Gastroesophageal sphincter (tissue), 4 donors: ENCODE data around the gene LPP. TPM values are rescaled to one million over a fixed set of nuclear protein-coding genes. Genes with fewer than 3 reads are reported as not detected.

ENCODE experiments used
- ATAC-seq: fragments of 150-250 bp; one replicate; pipeline ENCODE4 v1.9.1; 2016; ENCODE audit warnings: mild to moderate bottlenecking, moderate library complexity
- H3K27ac ChIP-seq, 4 donors: fragments of 200-600 bp; sonication (generic) in 3 of 4; 1 replicate in 3 of 4; 2 replicates in 1 of 4; pipeline ENCODE4 v1.5.1; 2016 to 2019
- H3K27me3 ChIP-seq: fragments of 200-600 bp; sonication (generic); one replicate; pipeline ENCODE4 v1.5.1; 2019
- H3K36me3 ChIP-seq, 2 donors: fragments of 200-600 bp; sonication (generic); one replicate each; pipeline ENCODE4 v1.5.1; 2019; ENCODE audit warnings: control low read depth in 1 of 2
- H3K4me1 ChIP-seq, 3 donors: fragments of 200-600 bp; sonication (generic); 1 replicate in 2 of 3; 2 replicates in 1 of 3; pipeline ENCODE4 v1.5.1; 2016 to 2019; ENCODE audit warnings: control low read depth in 2 of 3
- H3K4me3 ChIP-seq, 2 donors: fragments of 200-600 bp; sonication (generic); one replicate each; pipeline ENCODE4 v1.5.1; 2019; ENCODE audit warnings: mild to moderate bottlenecking in 1 of 2, moderate library complexity in 1 of 2
- H3K9me3 ChIP-seq, 3 donors: fragments of 200-600 bp; sonication (generic); one replicate each; pipeline ENCODE4 v1.5.1; 2017 to 2019; ENCODE audit warnings: control low read depth in 2 of 3
- CTCF ChIP-seq, 4 experiments: fragments of 200-600 bp in 2 of 4; fragments of 450-650 bp in 2 of 4; sonication (generic) in 1 of 4; IDR thresholded peaks; one replicate each; pipeline ENCODE4 v1.5.1; 2017 to 2019; ENCODE audit warnings: antibody characterized with exemption in 4 of 4, mild to moderate bottlenecking in 2 of 4, moderate library complexity in 2 of 4
- EP300 ChIP-seq: sonication (generic); formaldehyde crosslinking; IDR thresholded peaks from one replicate; pipeline ENCODE4 v1.6.1; 2017; ENCODE audit warnings: antibody characterized with exemption, mild to moderate bottlenecking
- POLR2A ChIP-seq, 2 donors: fragments of 450-650 bp; IDR thresholded peaks; one replicate each; pipeline ENCODE4 v1.6.1; 2017; ENCODE audit warnings: antibody characterized with exemption in 2 of 2, mild to moderate bottlenecking in 2 of 2, moderate library complexity in 1 of 2
- POLR2AphosphoS5 ChIP-seq: sonication (generic); formaldehyde crosslinking; IDR thresholded peaks from one replicate; pipeline ENCODE4 v1.6.1; 2017; ENCODE audit warnings: antibody characterized with exemption
- WGBS, 2 donors: methylation state at CpG; one replicate each; pipeline ENCODE4 v1.1.5; 2018; ENCODE audit warnings: low coverage in 1 of 2; 5-methylcytosine and 5-hydroxymethylcytosine counted together
- total RNA-seq, 4 donors: library from RNA; depleted of rRNA; stranded (reverse); fragments of >200 nt; gene quantifications; one replicate each; pipeline ENCODE4 v1.1.0, GENCODE V29; 2016

The LPP gene
- total RNA-seq, 4 donors from 2014 or later = 1,243 to 2,297 (median 2,164) TPM

DNA sequence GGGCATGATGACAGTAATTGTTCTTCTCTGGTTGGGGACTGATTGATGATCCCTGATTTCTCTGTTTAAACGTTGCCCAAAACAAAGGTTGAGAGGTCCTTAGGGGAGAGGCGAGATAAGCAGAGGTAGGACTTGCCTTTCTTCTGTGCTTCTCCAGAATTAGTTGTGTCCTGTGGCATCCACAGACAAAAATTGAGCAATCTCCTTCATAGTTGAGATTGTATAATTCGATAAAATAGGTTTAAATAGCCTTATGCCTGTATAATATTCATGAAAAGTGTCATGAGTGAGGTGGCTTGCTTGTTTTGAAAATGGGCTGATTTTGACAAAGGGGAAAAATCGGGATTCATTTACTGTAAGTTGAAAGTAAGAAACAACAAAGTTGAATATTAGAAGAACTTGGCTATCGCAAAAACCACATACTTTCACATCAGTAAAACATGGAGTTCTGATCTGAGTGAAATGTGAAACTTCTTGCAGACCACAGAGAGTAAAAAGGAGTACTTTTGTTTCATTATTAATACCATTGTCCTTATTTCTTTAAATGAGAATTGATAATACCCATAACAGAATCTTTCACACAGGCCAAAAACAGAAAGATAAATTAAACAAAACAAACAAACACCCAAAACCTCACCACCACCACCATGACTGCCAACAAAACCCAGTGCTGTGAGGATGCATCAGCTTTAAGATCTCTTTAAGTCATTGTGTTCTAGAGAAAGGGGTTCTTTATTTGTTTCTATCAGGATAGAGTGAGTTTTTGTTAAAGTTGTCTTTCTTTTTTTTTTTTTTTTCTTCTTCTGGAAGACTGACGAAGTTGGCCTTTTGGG, 155.7 kb downstream of the LPP start:
- Histone ChIP-seq H3K9me3 (no peaks in the 10 kb centered on the region), H3K36me3 (peaks cover 0 to 21% of the 10 kb centered on the region in 2 donors), H3K4me1 (peaks cover 0 to 59% (median 6%) of the 10 kb centered on the region in 3 donors), H3K27me3 (no peaks in the 10 kb centered on the region), H3K4me3 (no peak overlapping the region), H3K27ac (peak overlapping the region in 3 of 4 donors; percentile 18 to 96 (median 46))
- TF ChIP-seq POLR2A (IDR thresholded peaks at IDR 0.05) = no peak
- no peak for TF ChIP-seq EP300
- TF ChIP-seq POLR2AphosphoS5 = no peak
- TF ChIP-seq CTCF (IDR thresholded peaks at IDR 0.05) = no peak
- WGBS, 2 donors = 54 to 56% methylated on average over 6 of the region's 6 CpGs
- no peak for ATAC-seq

DNA sequence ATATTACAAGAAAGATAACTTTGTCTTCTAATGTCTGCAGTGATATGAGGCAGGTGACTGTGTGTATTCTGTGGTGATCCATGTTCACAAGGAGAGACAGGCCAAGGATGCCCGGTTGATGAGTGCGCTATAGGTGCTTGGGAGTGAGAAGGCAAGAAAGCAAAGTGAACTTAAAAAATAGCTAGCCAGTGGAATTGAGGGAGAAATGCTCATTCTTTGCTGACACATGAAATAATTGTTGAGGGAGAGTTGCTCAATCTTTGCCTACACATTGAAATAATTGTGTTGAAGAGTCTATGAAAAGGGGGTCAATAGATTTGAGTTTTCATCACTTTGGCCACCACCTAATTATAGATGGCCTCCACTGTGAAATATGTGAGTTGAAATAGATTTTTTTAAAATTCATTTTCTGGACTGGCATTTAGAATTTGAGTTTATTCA, 156.3 kb downstream of the LPP start:
- WGBS, 2 donors = 68 to 80% methylated on average over 2 of the region's 2 CpGs
- Histone ChIP-seq H3K4me3 (no peak overlapping the region), H3K36me3 (peaks cover 0 to 21% of the 10 kb centered on the region in 2 donors), H3K4me1 (peaks cover 0 to 56% (median 6%) of the 10 kb centered on the region in 3 donors), H3K27ac (peak overlapping the region in 3 of 4 donors; percentile 18 to 48 (median 46)), H3K27me3 (no peaks in the 10 kb centered on the region), H3K9me3 (no peaks in the 10 kb centered on the region)
- no peak for ATAC-seq
- TF ChIP-seq POLR2AphosphoS5 = no peak
- TF ChIP-seq CTCF (IDR thresholded peaks at IDR 0.05) = no peak
- no peak for TF ChIP-seq EP300
- no peak for TF ChIP-seq POLR2A (IDR thresholded peaks at IDR 0.05)

DNA sequence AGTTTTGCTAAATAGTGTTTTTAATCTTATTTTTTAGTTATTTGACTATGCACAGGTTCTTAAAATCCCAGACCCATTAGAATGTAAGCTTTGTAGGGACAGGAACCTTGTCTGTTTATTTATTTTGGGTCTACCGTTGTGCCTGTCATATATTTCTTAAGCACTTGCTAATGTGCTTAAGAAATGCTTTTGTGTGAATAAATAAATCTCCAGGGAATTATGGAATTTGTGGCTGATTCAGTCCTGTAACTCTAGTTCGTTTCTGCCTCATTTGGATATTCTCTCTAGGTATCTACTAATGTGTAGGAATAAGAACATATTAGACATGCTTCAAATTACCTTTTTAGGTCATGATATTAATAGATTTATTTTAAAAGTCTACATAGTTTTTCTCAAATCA, 161.6 kb downstream of the LPP start:
- TF ChIP-seq POLR2A (IDR thresholded peaks at IDR 0.05) (no peak), EP300 (no peak), POLR2AphosphoS5 (no peak), CTCF (IDR thresholded peaks at IDR 0.05) (no peak)
- no peaks in the 10 kb centered on the region for H3K9me3 ChIP-seq
- ATAC-seq = no peak
- peaks cover 0 to 4% of the 10 kb centered on the region in 2 donors for H3K36me3 ChIP-seq
- H3K27me3 ChIP-seq = no peaks in the 10 kb centered on the region
- H3K4me3 ChIP-seq = no peak overlapping the region
- peaks cover 13 to 54% (median 15%) of the 10 kb centered on the region in 3 donors for H3K4me1 ChIP-seq
- H3K27ac ChIP-seq = peak overlapping the region in 2 of 4 donors; percentile 39 to 69
- WGBS, 2 donors = 32 to 36% methylated on average over 2 of the region's 2 CpGs

GRCh38 chr3:188316021-188316722, 162.2 kb downstream of the LPP start:
- 74 to 83% methylated on average over 4 to 5 of the region's 6 CpGs for WGBS, 2 donors

More at GRCh38 chr3:188316021-188316722, 162.2 kb downstream of the LPP start:
- peak; percentile 52 for ATAC-seq
- Histone ChIP-seq H3K4me1 (peaks cover 15 to 58% (median 17%) of the 10 kb centered on the region in 3 donors), H3K9me3 (no peaks in the 10 kb centered on the region), H3K36me3 (peaks cover 0 to 4% of the 10 kb centered on the region in 2 donors), H3K27ac (peak overlapping the region; percentile 39 to 69 (median 60)), H3K4me3 (no peak overlapping the region), H3K27me3 (no peaks in the 10 kb centered on the region)
- no peak for TF ChIP-seq EP300
- no peak for TF ChIP-seq POLR2A (IDR thresholded peaks at IDR 0.05)
- TF ChIP-seq CTCF (IDR thresholded peaks at IDR 0.05) = no peak
- TF ChIP-seq POLR2AphosphoS5 = no peak
